GM18526 (cell line): Measurements from ENCODE around the gene HOXC5.

ENCODE experiments used
- POLR2A ChIP-seq: IDR thresholded peaks from 3 replicates; pipeline ENCODE4 v1.6.1; 2011; ENCODE audit not compliant: insufficient read length; ENCODE audit errors: extremely low read depth

HOXC5 gene

GRCh38 chr12:54001283-54002187, 31.3 kb upstream of the HOXC5 start:
- no peak for TF ChIP-seq POLR2A

- no peak for TF ChIP-seq POLR2A
Measured at GRCh38 chr12:54002278-54002914, 30.5 kb upstream of the HOXC5 start.

GRCh38 chr12:54002915-54003389, 29.9 kb upstream of the HOXC5 start:
- no peak for TF ChIP-seq POLR2A

GRCh38 chr12:54003625-54004024, 29.2 kb upstream of the HOXC5 start:
- TF ChIP-seq POLR2A: no peak

- no peak for TF ChIP-seq POLR2A
Measured at GRCh38 chr12:54004063-54004840, 28.6 kb upstream of the HOXC5 start.

- TF ChIP-seq POLR2A: no peak
Measured at GRCh38 chr12:54004841-54005530, 27.9 kb upstream of the HOXC5 start.

GRCh38 chr12:54005531-54005852, 27.4 kb upstream of the HOXC5 start:
- TF ChIP-seq POLR2A: no peak

- no peak for TF ChIP-seq POLR2A
Measured at GRCh38 chr12:54005853-54006558, 26.8 kb upstream of the HOXC5 start.

GRCh38 chr12:54006559-54007220, 26.2 kb upstream of the HOXC5 start:
- TF ChIP-seq POLR2A: no peak

GRCh38 chr12:54007538-54008259, 25.2 kb upstream of the HOXC5 start:
- no peak for TF ChIP-seq POLR2A

- no peak for TF ChIP-seq POLR2A
Measured at GRCh38 chr12:54008260-54008552, 24.6 kb upstream of the HOXC5 start.

- TF ChIP-seq POLR2A: no peak
Measured at GRCh38 chr12:54009171-54010052, 23.4 kb upstream of the HOXC5 start.
